HFF-Myc (cell line): ENCODE data around the gene SUFU.
A peak's percentile ranks its signal among the peaks of the same experiment; 100 is the strongest.

Source experiments
- DNase-seq: peaks from one replicate; pipeline ENCODE4 v3.0.0-alpha.2; 2011; ENCODE audit warnings: low read depth; ENCODE audit errors: extremely low read depth
- H3K4me3 ChIP-seq: replicated peaks from 2 replicates; pipeline ENCODE4 v1.5.1; 2011; ENCODE audit warnings: low read depth, mild to moderate bottlenecking, control low read depth, low read length
- TF ChIP-seq, protein P1 (sequence below): IDR thresholded peaks from 2 replicates; pipeline ENCODE4 v1.5.1; 2012; ENCODE audit warnings: mild to moderate bottlenecking, low read depth, low read length, control low read depth; ENCODE audit errors: missing control alignments

The SUFU gene

DNA sequence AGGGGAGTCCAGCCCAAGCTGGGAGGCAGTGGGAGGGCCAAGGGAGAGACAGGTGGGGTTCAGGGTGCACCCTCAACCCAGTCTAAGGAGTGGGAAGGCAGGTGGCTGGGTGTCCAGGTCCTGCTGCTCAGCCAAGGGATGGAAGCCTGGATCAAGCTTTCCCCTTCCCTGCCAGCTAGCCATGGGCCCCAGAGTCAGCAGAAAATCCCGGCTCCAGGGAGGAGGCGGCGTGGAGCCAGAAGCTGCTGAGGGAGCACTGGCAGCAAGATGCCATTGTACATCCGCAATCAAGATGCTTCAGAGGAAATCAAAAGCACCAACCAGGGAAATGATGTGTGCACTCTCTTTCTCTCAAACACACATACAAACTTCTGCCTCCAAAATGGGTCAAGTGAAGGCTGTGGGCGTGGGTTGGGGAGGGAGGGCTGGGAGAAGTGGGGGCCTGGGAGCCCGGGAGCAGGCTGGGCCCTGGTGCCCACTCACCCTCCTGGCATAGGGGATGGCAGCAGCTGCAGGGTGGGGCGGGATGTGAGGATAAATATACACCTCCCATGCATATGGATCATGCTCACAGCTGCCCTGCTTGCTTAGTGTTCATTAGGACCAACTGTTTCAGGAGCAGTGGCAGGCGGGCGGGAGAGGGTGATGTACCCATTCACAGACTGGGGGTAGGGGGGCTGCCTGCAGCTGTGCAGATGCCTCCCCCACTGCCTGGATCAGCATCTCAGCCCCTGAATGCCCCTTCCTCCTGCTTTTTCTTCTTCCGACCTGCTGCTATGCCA lies 164.7 kb downstream of the SUFU start:
- H3K4me3 ChIP-seq = no peak overlapping the region
- DNase-seq = no peak
- TF ChIP-seq, protein P1, sequence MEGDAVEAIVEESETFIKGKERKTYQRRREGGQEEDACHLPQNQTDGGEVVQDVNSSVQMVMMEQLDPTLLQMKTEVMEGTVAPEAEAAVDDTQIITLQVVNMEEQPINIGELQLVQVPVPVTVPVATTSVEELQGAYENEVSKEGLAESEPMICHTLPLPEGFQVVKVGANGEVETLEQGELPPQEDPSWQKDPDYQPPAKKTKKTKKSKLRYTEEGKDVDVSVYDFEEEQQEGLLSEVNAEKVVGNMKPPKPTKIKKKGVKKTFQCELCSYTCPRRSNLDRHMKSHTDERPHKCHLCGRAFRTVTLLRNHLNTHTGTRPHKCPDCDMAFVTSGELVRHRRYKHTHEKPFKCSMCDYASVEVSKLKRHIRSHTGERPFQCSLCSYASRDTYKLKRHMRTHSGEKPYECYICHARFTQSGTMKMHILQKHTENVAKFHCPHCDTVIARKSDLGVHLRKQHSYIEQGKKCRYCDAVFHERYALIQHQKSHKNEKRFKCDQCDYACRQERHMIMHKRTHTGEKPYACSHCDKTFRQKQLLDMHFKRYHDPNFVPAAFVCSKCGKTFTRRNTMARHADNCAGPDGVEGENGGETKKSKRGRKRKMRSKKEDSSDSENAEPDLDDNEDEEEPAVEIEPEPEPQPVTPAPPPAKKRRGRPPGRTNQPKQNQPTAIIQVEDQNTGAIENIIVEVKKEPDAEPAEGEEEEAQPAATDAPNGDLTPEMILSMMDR = no peak

DNA sequence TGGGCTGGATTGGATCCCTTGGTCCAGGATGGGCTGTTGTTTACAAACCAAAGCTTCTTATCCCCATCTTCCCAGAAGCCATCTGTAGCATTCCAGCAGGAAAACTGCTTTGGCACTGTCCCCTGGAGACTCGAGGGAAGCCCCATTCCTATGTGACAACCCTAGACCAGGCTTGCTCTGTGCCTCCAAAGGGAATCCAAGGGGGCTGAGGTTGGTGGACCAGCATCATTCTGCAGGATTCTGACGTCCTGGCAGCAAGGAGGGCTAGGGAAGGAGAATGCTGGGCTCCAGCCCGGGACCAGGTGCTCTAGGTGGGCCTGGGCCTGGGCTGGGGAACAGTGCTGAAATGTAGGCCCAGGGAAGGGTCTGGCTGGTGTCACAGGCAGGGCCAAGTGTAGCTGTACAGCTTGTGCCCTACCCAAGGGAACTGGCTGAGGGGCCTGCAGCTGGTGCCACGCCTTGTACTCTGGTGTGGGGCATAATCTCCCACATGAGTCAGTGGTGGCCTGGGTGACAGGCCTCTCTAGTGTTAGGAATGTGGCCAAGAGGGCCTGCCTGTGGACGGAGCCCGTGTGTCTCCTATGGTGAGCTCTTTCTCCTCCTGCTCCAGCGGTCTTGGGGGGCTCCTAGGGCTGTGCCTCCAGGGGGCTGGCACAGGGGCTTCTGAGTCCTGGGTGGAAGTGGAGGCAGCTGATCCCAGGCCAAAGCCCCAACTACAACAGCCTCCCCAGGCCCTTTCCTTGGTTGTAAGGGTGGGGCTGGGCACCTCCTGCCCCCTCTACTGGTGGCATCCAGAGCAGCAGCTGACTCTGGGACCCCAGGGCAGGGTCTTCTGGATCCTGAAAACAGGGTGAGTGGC lies 165.7 kb downstream of the SUFU start:
- no peak overlapping the region for H3K4me3 ChIP-seq
- TF ChIP-seq, protein P1 = peak; percentile 30
- DNase-seq = no peak

DNA sequence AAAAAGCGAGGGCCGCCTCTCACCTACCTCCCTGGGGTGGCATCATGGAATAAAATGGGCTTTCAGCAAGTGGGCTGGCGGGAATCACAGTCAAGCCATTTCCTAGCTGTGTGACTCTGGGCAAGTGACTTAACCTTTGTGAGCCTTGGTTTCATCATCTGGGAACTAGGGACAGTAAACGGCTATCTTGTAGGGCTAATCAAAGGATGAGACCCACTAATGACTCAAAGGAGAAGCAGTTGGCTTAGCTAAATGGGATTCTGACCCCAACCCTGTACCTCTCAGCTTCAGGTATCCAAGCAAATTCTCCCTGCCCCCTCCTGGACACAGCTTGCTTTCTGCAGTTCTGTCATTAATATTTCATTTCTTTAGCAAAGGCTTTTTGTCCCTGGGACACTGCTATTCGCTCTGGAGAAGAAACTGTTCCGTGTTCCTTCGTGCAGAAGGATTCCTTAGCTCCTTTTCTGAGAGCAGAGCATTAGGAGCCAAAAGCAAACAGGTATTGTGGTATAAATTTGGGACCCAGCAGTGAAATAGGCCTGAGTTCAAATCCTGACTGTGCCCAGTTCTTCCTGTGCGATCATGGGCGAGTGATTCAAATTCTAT lies 166.4 kb downstream of the SUFU start:
- H3K4me3 ChIP-seq = no peak overlapping the region
- DNase-seq = no peak
- TF ChIP-seq, protein P1 = no peak

DNA sequence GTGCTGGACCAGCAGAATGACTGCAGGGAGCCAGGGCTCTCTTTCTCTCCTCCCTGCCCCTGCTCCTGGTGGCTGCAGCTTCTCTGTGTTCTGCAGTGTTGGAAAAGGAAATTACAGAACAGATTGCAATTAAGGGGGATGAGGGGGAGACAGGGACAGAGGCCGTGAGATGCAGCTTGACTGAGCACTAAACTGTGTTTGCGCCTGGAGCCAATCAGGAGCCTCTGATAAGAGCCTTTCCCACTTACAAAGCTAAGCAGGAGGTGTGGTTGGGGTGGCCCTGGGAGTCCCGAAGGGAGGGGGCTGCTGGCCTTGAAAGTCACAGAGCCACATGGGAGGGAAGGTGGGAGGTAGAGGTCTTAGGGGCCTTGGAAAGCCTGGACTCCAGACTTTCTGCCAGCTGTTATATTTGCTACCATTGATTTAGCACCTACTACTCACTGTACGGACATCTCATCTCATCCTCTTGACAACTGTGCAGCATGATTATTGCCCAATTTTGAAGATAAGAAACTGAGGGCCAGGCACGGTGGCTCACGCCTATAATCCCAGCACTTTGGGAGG lies 167.2 kb downstream of the SUFU start:
- DNase-seq = no peak
- TF ChIP-seq, protein P1 = no peak
- H3K4me3 ChIP-seq = no peak overlapping the region

DNA sequence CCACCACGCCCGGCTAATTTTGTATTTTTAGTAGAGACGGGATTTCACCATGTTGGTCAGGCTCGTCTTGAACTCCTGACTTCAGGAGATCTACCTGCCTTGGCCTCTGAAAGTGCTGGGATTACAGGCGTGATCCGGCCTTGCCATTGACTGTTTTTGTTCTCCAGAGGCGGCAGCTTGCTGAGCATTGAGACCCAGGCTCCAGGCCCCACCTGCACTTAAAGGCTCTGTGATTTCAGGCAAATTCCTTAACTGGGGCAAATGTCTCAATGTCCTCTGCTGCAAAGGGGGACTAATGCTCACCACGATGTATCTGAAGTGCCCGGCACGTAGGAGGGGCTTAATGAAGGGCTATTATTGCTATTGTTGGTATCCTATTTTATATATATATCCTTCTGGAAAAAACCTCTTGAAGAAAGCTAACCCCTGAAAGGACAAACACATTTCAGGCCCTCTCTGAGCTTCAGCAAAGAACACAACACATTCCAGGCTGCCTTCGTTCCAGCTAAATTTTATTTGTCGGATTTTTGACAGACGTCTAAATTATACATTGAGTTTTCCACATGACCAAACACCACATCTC lies 169.6 kb downstream of the SUFU start:
- no peak overlapping the region for H3K4me3 ChIP-seq
- TF ChIP-seq, protein P1 = no peak
- no peak for DNase-seq

DNA sequence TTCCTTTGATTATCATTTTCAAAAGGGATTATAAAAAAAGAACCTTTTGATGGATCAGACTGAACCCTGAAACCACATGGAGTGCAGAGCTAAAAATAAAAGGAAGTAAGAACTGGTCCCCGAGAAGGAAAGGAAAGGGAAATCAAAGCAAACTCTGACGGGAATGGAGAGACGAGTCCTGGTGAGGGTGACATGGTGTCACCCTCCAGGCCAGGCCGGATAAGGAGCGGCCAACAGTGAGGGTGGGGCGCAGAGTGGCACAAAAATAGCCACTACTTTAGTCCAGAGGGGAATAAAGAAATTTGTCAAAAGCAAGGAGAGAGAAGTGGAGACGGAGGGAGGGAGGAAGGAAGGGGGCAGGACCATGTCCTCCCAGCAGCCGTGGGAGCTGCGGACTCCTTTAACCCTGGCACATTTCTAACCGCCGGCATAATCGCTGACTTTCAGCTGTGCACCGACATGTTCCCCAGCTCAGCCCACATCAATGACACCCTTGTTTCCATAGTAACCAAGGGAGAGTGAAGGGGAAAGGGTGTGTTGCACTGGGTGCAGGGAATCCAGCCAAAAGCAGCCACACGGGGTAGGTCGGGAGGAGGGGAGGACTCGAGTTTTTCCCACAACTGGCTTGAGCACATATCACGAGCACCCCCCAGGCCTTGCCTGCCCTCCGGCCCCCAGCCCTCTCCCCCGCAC lies 170.2 kb downstream of the SUFU start:
- TF ChIP-seq, protein P1 = no peak
- peak overlapping the region; percentile 1; the same call in 1 of the 2 replicates for H3K4me3 ChIP-seq
- DNase-seq = peak; percentile 41
